ENCODE results near the gene CPB2.

Gene CPB2

DNA sequence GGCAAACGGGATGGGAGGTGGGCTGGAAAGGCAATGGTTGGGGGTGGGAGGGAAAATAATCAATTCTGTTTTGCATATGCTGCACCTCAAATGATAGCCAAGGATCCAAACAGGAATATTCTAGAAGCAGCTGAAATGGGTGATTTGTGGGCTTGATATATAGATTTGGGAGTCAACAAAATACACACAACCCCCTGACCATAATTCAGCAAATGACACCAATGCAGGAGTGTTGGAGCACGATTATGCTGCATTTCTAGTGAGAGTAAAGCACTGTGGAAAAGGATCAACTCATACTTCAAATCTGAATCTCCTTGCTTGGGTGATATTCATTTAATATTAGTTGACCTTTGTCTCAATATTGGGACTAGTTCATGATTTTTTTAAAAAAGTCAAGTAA is 41.1 kb upstream of the CPB2 start:
- no peaks in the 10 kb centered on the region for H3K9me2 ChIP-seq (ENCODE audit: low read depth, low read length)
- no peak overlapping the region for H2AFZ ChIP-seq (ENCODE audit: low read length)
- H3K27ac ChIP-seq (ENCODE audit: low read depth, low read length, poor library complexity, severe bottlenecking): no peak overlapping the region
- no peak overlapping the region for H3K4me2 ChIP-seq (ENCODE audit: low read length)
- H3K79me2 ChIP-seq (ENCODE audit: insufficient read depth, low read length): no peaks in the 10 kb centered on the region
- H3K36me3 ChIP-seq (ENCODE audit: insufficient read depth, low read length): peaks cover 95% of the 10 kb centered on the region
- H3K9me3 ChIP-seq (ENCODE audit: low read length): no peaks in the 10 kb centered on the region
- H3K9ac ChIP-seq (ENCODE audit: low read length): no peak overlapping the region
- no peaks in the 10 kb centered on the region for H3K4me1 ChIP-seq (ENCODE audit: insufficient read depth, low read length, severe bottlenecking)
- TF ChIP-seq EZH2 (IDR thresholded peaks at IDR 0.05; ENCODE audit: borderline replicate concordance, low read length) (no peak), CTCF (IDR thresholded peaks at IDR 0.05; ENCODE audit: low read length) (no peak)
- H3K27me3 ChIP-seq (ENCODE audit: insufficient read depth, low read length): no peaks in the 10 kb centered on the region
- no peaks in the 10 kb centered on the region for H4K20me1 ChIP-seq (ENCODE audit: insufficient read depth, low read length)
- no peak overlapping the region for H3K4me3 ChIP-seq (ENCODE audit: low read depth, low read length, poor library complexity, severe bottlenecking)
- H3F3A ChIP-seq (ENCODE audit: insufficient read depth, low read length): 0 out of 2 replicates have a peak, but pooled peaks cover 4% of the 10 kb centered on the region

DNA sequence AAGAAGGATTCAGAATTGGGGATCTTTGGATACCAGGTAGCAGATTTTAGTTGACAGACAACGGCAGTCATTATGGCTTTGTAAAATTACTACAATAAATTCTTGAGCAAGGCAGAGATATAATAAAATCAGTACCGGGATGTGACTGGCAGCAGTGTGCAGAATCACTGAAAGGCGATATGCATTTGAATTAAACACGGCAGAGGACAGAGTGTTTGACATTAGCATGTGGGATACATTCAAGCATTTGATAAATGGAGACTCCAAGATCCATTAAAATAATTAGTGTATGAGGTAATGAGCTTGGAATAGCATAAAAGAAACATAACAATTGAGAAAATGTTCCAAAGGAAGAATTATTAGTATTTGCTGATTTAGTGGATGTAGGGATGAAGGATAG is 40.3 kb upstream of the CPB2 start:
- Histone ChIP-seq H3K4me3 (ENCODE audit: low read depth, low read length, poor library complexity, severe bottlenecking) (no peak overlapping the region), H2AFZ (ENCODE audit: low read length) (no peak overlapping the region), H3K4me1 (ENCODE audit: insufficient read depth, low read length, severe bottlenecking) (no peaks in the 10 kb centered on the region), H3K4me2 (ENCODE audit: low read length) (no peak overlapping the region), H3K9me2 (ENCODE audit: low read depth, low read length) (no peaks in the 10 kb centered on the region), H3K9me3 (ENCODE audit: low read length) (no peaks in the 10 kb centered on the region), H3K79me2 (ENCODE audit: insufficient read depth, low read length) (no peaks in the 10 kb centered on the region), H3K27me3 (ENCODE audit: insufficient read depth, low read length) (no peaks in the 10 kb centered on the region), H3F3A (ENCODE audit: insufficient read depth, low read length) (no peaks in the 10 kb centered on the region), H3K9ac (ENCODE audit: low read length) (no peak overlapping the region), H3K36me3 (ENCODE audit: insufficient read depth, low read length) (peaks cover 95% of the 10 kb centered on the region), H4K20me1 (ENCODE audit: insufficient read depth, low read length) (no peaks in the 10 kb centered on the region), H3K27ac (ENCODE audit: low read depth, low read length, poor library complexity, severe bottlenecking) (no peak overlapping the region)
- TF ChIP-seq CTCF (IDR thresholded peaks at IDR 0.05; ENCODE audit: low read length) (no peak), EZH2 (IDR thresholded peaks at IDR 0.05; ENCODE audit: borderline replicate concordance, low read length) (no peak)

GRCh38 chr13:46143184-46143701 is 38.4 kb upstream of the CPB2 start:
- Histone ChIP-seq H4K20me1 (ENCODE audit: insufficient read depth, low read length) (no peaks in the 10 kb centered on the region), H3K36me3 (ENCODE audit: insufficient read depth, low read length) (peaks cover 95% of the 10 kb centered on the region)

More at GRCh38 chr13:46143184-46143701, 38.4 kb upstream of the CPB2 start:
- Histone ChIP-seq H2AFZ (ENCODE audit: low read length) (no peak overlapping the region), H3K4me2 (ENCODE audit: low read length) (no peak overlapping the region), H3K9me2 (ENCODE audit: low read depth, low read length) (no peaks in the 10 kb centered on the region), H3F3A (ENCODE audit: insufficient read depth, low read length) (no peaks in the 10 kb centered on the region), H3K4me3 (ENCODE audit: low read depth, low read length, poor library complexity, severe bottlenecking) (no peak overlapping the region), H3K27ac (ENCODE audit: low read depth, low read length, poor library complexity, severe bottlenecking) (no peak overlapping the region), H3K79me2 (ENCODE audit: insufficient read depth, low read length) (no peaks in the 10 kb centered on the region), H3K9me3 (ENCODE audit: low read length) (no peaks in the 10 kb centered on the region), H3K4me1 (ENCODE audit: insufficient read depth, low read length, severe bottlenecking) (no peaks in the 10 kb centered on the region), H3K9ac (ENCODE audit: low read length) (no peak overlapping the region), H3K27me3 (ENCODE audit: insufficient read depth, low read length) (no peaks in the 10 kb centered on the region)
- TF ChIP-seq EZH2 (IDR thresholded peaks at IDR 0.05; ENCODE audit: borderline replicate concordance, low read length) (no peak), CTCF (IDR thresholded peaks at IDR 0.05; ENCODE audit: low read length) (no peak)

All from OCI-LY1 (cell line).